DOHH2 (cell line): Measurements from ENCODE around the gene WIPF2.

Experiments
- H3F3A ChIP-seq: fragments of 200-600 bp; sonication (generic), shearing (Covaris generic); 2 replicates; pipeline ENCODE4 v1.6.0; 2016; ENCODE audit warnings: antibody characterized with exemption, mild to moderate bottlenecking; ENCODE audit not compliant: control insufficient read depth, insufficient read depth
- H3K27ac ChIP-seq: fragments of 200-600 bp; sonication (generic); 2 replicates; pipeline ENCODE4 v1.5.1; 2014; ENCODE audit warnings: low read depth, mild to moderate bottlenecking, low read length, moderate library complexity
- H3K27me3 ChIP-seq: fragments of 200-600 bp; sonication (generic); 2 replicates; pipeline ENCODE4 v1.6.1; 2014; ENCODE audit warnings: mild to moderate bottlenecking, low read length, mixed read lengths; ENCODE audit not compliant: control insufficient read depth
- H3K36me3 ChIP-seq: fragments of 200-600 bp; sonication (generic); 2 replicates; pipeline ENCODE4 v1.6.1; 2014; ENCODE audit warnings: mild to moderate bottlenecking, low read length, moderate library complexity, mixed read lengths; ENCODE audit not compliant: control insufficient read depth
- H3K4me1 ChIP-seq: fragments of 200-600 bp; sonication (generic); 2 replicates; pipeline ENCODE4 v1.6.1; 2014; ENCODE audit warnings: mild to moderate bottlenecking, low read length, mixed read lengths; ENCODE audit not compliant: control insufficient read depth
- H3K4me2 ChIP-seq: fragments of 200-600 bp; sonication (generic); 2 replicates; pipeline ENCODE4 v1.6.0; 2014; ENCODE audit warnings: mild to moderate bottlenecking, low read length, moderate library complexity
- H3K4me3 ChIP-seq: fragments of 200-600 bp; sonication (generic); 2 replicates; pipeline ENCODE4 v1.5.1; 2014; ENCODE audit warnings: mild to moderate bottlenecking, low read length, mixed read lengths
- H3K79me2 ChIP-seq: fragments of 200-600 bp; sonication (generic); 2 replicates; pipeline ENCODE4 v1.6.1; 2014; ENCODE audit warnings: mild to moderate bottlenecking, low read length, mixed read lengths; ENCODE audit not compliant: control insufficient read depth
- H3K9me2 ChIP-seq: fragments of 200-600 bp; sonication (generic); replicated peaks from 2 replicates; pipeline ENCODE4 v1.6.1; 2014; ENCODE audit warnings: mild to moderate bottlenecking, low read length, mixed read lengths; ENCODE audit not compliant: control insufficient read depth
- H3K9me3 ChIP-seq: fragments of 200-600 bp; sonication (generic); 2 replicates; pipeline ENCODE4 v1.6.1; 2014; ENCODE audit warnings: antibody characterized with exemption, low read length, mixed read lengths; ENCODE audit not compliant: control insufficient read depth, insufficient read depth
- H4K20me1 ChIP-seq: fragments of 200-600 bp; sonication (generic); 2 replicates; pipeline ENCODE4 v1.6.0; 2014; ENCODE audit warnings: low read depth, mild to moderate bottlenecking, antibody characterized with exemption, low read length, moderate library complexity; ENCODE audit not compliant: control insufficient read depth, insufficient read depth
- EZH2phosphoT487 ChIP-seq: fragments of 200-600 bp; sonication (generic); IDR thresholded peaks from 2 replicates; pipeline ENCODE4 v1.6.1; 2017; ENCODE audit warnings: borderline replicate concordance, mild to moderate bottlenecking, antibody characterized with exemption, low read length, moderate library complexity, mixed read lengths
- TF ChIP-seq, protein P1 (sequence below): fragments of 200-600 bp; sonication (generic); IDR thresholded peaks from one replicate; pipeline ENCODE4 v1.5.1; 2014; ENCODE audit warnings: antibody characterized with exemption, mild to moderate bottlenecking, low read depth, low read length; ENCODE audit not compliant: poor library complexity, severe bottlenecking

The WIPF2 gene

DNA sequence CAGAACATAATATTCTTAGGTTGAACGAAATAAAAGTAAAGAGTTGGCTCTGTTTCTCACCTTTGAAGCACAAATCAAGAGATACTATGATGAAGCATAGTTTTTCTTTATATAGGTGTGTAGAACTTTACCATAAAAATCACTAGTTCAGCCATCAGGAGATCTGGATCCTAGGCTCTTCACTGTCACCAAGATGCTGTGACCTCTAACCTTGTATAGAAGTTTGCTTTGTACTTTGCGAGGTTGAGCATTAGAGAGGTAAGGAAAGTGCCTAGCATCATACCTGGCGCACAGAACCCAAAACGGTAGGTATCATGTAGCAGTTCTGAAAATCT is 68.0 kb downstream of the WIPF2 start:
- H4K20me1 ChIP-seq = peaks cover 22% of the 10 kb centered on the region
- H3K36me3 ChIP-seq = peaks cover 40% of the 10 kb centered on the region
- H3K4me2 ChIP-seq = peak overlapping the region; percentile 85
- no peaks in the 10 kb centered on the region for H3K27me3 ChIP-seq
- no peaks in the 10 kb centered on the region for H3K9me2 ChIP-seq
- peaks cover 45% of the 10 kb centered on the region for H3K79me2 ChIP-seq
- H3K4me3 ChIP-seq = peak overlapping the region; percentile 68
- no peak overlapping the region for H3K27ac ChIP-seq
- no peaks in the 10 kb centered on the region; the same call in 1 of the 2 replicates for H3F3A ChIP-seq
- no peaks in the 10 kb centered on the region for H3K9me3 ChIP-seq
- no peak for TF ChIP-seq EZH2phosphoT487
- TF ChIP-seq, protein P1, sequence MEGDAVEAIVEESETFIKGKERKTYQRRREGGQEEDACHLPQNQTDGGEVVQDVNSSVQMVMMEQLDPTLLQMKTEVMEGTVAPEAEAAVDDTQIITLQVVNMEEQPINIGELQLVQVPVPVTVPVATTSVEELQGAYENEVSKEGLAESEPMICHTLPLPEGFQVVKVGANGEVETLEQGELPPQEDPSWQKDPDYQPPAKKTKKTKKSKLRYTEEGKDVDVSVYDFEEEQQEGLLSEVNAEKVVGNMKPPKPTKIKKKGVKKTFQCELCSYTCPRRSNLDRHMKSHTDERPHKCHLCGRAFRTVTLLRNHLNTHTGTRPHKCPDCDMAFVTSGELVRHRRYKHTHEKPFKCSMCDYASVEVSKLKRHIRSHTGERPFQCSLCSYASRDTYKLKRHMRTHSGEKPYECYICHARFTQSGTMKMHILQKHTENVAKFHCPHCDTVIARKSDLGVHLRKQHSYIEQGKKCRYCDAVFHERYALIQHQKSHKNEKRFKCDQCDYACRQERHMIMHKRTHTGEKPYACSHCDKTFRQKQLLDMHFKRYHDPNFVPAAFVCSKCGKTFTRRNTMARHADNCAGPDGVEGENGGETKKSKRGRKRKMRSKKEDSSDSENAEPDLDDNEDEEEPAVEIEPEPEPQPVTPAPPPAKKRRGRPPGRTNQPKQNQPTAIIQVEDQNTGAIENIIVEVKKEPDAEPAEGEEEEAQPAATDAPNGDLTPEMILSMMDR = no peak
- peaks cover 32% of the 10 kb centered on the region for H3K4me1 ChIP-seq

GRCh38 chr17:40287494-40288369 is 68.6 kb downstream of the WIPF2 start, which contains the start of gene CDC6:
Gene CDC6, plus strand, starts transcription at chr17:40287879. Its CDS starts 1,542 bp downstream, at chr17:40289421.
- Histone ChIP-seq H3K36me3 (peaks cover 44% of the 10 kb centered on the region), H3K4me3 (peak within 1 kb of the TSS; percentile 96), H3K27me3 (no peaks in the 10 kb centered on the region), H3K9me3 (no peaks in the 10 kb centered on the region), H3K79me2 (peaks cover 45% of the 10 kb centered on the region), H3K27ac (peak within 1 kb of the TSS; percentile 85), H3K4me2 (peak within 1 kb of the TSS; percentile 85), H3K9me2 (no peaks in the 10 kb centered on the region), H3K4me1 (peaks cover 32% of the 10 kb centered on the region), H4K20me1 (peaks cover 22% of the 10 kb centered on the region), H3F3A (no peaks in the 10 kb centered on the region; the same call in 1 of the 2 replicates)
- no peak for TF ChIP-seq EZH2phosphoT487
- TF ChIP-seq, protein P1 = no peak

GRCh38 chr17:40290629-40291280 is 71.7 kb downstream of the WIPF2 start:
- peak overlapping the region; percentile 79 for H3K4me2 ChIP-seq
- H3K36me3 ChIP-seq = peaks cover 74% of the 10 kb centered on the region

More at GRCh38 chr17:40290629-40291280, 71.7 kb downstream of the WIPF2 start:
- Histone ChIP-seq H3F3A (peaks cover 13% of the 10 kb centered on the region), H4K20me1 (peaks cover 25% of the 10 kb centered on the region), H3K27ac (no peak overlapping the region), H3K9me3 (no peaks in the 10 kb centered on the region), H3K4me1 (peaks cover 32% of the 10 kb centered on the region), H3K27me3 (no peaks in the 10 kb centered on the region), H3K79me2 (peaks cover 70% of the 10 kb centered on the region), H3K9me2 (no peaks in the 10 kb centered on the region), H3K4me3 (peak overlapping the region; percentile 4; the same call in 1 of the 2 replicates)
- TF ChIP-seq, protein P1 = peak; percentile 74
- TF ChIP-seq EZH2phosphoT487 = no peak
